Measurements from ENCODE around the gene VSTM2L.

The VSTM2L gene

DNA sequence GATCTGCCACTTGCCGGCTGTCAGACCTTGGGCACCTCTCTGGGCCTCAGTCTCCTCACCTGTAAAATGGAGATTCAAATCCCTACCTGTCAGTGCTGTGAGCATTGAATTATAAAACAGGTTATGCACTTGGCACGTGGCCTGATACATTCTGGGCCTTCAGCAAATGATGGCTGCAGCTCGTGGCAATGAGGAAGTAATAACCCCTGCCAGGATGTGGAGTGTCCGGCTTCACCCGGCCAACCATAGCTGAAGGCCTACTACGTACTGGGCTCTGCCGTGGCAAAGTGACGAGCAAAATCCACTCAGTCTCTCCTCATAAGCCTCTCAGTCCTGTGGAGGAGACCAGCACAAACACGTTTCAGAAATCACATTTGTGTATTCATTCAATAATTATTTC lies 10.9 kb upstream of the VSTM2L start:
- TF ChIP-seq YY1 (IDR thresholded peaks at IDR 0.05; ENCODE audit: low read depth), result no peak
- TF ChIP-seq EGR1 (IDR thresholded peaks at IDR 0.05), result no peak

DNA sequence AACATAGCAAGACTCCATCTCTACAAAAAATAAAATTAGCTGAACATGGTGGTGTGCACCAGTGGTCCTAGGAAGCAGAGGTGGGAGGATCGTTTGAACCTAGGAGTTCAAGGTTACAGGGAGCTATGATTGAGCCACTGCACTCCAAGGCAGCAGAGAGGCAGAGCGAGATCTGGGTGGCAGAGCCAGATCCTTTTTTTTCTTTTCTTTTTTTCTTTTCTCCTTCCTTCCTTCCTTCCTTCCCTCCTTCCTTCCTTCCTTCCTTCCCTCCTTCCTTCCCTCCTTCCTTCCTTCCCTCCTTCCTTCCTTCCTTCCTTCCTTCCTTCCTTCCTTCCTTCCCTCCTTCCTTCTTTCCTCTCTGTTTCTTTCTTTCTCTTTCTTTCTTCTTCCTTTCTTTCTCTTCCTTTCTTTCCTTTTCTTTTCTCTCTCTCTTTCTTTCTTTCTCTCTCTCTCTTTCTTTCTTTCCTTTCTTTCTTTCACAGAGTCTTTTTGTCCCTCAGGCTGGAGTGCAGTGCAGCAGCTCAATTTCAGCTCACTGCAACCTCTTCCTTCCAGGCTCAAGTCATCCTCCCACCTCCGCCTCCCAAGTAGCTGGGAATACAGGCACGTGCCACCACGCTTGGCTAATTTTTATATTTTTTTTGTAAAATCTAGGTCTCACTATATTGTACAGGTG lies 9.2 kb upstream of the VSTM2L start:
- no peak for TF ChIP-seq TCF12 (IDR thresholded peaks at IDR 0.05; ENCODE audit: low read depth)
- TF ChIP-seq RAD21 (IDR thresholded peaks at IDR 0.05; ENCODE audit: low read depth), result no peak
- TF ChIP-seq, protein P1, sequence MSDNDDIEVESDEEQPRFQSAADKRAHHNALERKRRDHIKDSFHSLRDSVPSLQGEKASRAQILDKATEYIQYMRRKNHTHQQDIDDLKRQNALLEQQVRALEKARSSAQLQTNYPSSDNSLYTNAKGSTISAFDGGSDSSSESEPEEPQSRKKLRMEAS (IDR thresholded peaks at IDR 0.05), result no peak
- TF ChIP-seq CREB1 (IDR thresholded peaks at IDR 0.05; ENCODE audit: low read depth), result no peak
- TF ChIP-seq NFIC (IDR thresholded peaks at IDR 0.05), result no peak
- TF ChIP-seq, protein P2, sequence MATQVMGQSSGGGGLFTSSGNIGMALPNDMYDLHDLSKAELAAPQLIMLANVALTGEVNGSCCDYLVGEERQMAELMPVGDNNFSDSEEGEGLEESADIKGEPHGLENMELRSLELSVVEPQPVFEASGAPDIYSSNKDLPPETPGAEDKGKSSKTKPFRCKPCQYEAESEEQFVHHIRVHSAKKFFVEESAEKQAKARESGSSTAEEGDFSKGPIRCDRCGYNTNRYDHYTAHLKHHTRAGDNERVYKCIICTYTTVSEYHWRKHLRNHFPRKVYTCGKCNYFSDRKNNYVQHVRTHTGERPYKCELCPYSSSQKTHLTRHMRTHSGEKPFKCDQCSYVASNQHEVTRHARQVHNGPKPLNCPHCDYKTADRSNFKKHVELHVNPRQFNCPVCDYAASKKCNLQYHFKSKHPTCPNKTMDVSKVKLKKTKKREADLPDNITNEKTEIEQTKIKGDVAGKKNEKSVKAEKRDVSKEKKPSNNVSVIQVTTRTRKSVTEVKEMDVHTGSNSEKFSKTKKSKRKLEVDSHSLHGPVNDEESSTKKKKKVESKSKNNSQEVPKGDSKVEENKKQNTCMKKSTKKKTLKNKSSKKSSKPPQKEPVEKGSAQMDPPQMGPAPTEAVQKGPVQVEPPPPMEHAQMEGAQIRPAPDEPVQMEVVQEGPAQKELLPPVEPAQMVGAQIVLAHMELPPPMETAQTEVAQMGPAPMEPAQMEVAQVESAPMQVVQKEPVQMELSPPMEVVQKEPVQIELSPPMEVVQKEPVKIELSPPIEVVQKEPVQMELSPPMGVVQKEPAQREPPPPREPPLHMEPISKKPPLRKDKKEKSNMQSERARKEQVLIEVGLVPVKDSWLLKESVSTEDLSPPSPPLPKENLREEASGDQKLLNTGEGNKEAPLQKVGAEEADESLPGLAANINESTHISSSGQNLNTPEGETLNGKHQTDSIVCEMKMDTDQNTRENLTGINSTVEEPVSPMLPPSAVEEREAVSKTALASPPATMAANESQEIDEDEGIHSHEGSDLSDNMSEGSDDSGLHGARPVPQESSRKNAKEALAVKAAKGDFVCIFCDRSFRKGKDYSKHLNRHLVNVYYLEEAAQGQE (IDR thresholded peaks at IDR 0.05; ENCODE audit: low read depth), result no peak
- no peak for TF ChIP-seq EGR1 (IDR thresholded peaks at IDR 0.05)
- TF ChIP-seq TEAD4 (IDR thresholded peaks at IDR 0.05), result no peak
- TF ChIP-seq FOXM1 (IDR thresholded peaks at IDR 0.05; ENCODE audit: borderline replicate concordance, low read depth), result no peak
- TF ChIP-seq YY1 (IDR thresholded peaks at IDR 0.05; ENCODE audit: low read depth), result no peak
- no peak for TF ChIP-seq CEBPB (IDR thresholded peaks at IDR 0.05)
- TF ChIP-seq, protein P3, sequence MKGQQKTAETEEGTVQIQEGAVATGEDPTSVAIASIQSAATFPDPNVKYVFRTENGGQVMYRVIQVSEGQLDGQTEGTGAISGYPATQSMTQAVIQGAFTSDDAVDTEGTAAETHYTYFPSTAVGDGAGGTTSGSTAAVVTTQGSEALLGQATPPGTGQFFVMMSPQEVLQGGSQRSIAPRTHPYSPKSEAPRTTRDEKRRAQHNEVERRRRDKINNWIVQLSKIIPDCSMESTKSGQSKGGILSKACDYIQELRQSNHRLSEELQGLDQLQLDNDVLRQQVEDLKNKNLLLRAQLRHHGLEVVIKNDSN (IDR thresholded peaks at IDR 0.05), result no peak

DNA sequence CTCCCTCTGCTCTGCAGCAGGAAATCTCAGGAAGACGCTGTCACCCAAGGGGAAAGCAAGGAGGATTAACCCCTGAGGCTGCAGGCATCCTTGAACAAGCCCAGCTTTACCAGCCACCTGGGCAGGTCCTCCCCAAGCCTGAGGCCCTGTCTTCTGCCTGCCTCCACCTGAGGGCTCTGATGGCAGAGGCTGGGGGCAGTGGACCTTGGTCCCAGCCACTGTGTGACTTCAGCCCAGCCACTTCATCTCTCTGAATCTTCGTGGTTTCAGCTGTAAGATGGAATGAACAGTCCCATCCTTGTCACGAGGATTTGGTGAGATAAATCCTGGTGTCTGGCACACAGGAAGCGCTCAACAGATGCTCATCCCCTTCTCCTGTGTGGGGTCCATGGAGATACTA lies 8.5 kb upstream of the VSTM2L start:
- TF ChIP-seq NFIC (IDR thresholded peaks at IDR 0.05) (no peak), RAD21 (IDR thresholded peaks at IDR 0.05; ENCODE audit: low read depth) (no peak), CREB1 (IDR thresholded peaks at IDR 0.05; ENCODE audit: low read depth) (no peak), CEBPB (IDR thresholded peaks at IDR 0.05) (no peak), FOXM1 (IDR thresholded peaks at IDR 0.05; ENCODE audit: borderline replicate concordance, low read depth) (no peak)
- TF ChIP-seq, protein P2 (IDR thresholded peaks at IDR 0.05; ENCODE audit: low read depth), result no peak

DNA sequence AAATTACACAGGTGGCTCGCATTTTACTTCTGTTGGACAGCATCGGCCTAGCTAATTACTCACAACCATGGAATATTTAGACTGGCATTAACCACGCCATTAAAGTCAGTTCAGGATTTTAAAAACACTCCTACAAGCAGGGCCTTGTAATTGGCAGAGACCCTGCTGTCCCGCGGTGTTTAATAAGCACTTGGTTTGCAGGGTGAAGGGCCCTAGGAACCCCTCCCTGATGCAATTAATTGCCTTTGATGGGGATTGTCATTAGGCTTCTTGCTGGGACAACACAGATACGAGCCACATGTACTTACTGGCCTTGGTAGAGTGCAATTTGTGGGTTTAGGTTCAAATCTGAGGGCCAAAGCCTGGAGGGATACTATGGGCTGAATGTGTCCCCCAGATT lies 7.8 kb upstream of the VSTM2L start:
- TF ChIP-seq YY1 (IDR thresholded peaks at IDR 0.05; ENCODE audit: low read depth) (no peak), EGR1 (IDR thresholded peaks at IDR 0.05) (no peak), CEBPB (IDR thresholded peaks at IDR 0.05) (no peak), EP300 (IDR thresholded peaks at IDR 0.05; ENCODE audit: borderline replicate concordance) (no peak), TCF12 (IDR thresholded peaks at IDR 0.05; ENCODE audit: low read depth) (no peak), ZBTB7A (IDR thresholded peaks at IDR 0.05; ENCODE audit: low read depth) (no peak), FOXM1 (IDR thresholded peaks at IDR 0.05; ENCODE audit: borderline replicate concordance, low read depth) (no peak), RAD21 (IDR thresholded peaks at IDR 0.05; ENCODE audit: low read depth) (no peak), TEAD4 (IDR thresholded peaks at IDR 0.05) (no peak), CREB1 (IDR thresholded peaks at IDR 0.05; ENCODE audit: low read depth) (no peak), TAF1 (IDR thresholded peaks at IDR 0.05; ENCODE audit: low read depth) (no peak), NFIC (IDR thresholded peaks at IDR 0.05) (no peak)
- TF ChIP-seq, protein P1 (IDR thresholded peaks at IDR 0.05), result no peak
- TF ChIP-seq, protein P3 (IDR thresholded peaks at IDR 0.05), result no peak
- TF ChIP-seq, protein P2 (IDR thresholded peaks at IDR 0.05; ENCODE audit: low read depth), result no peak

Data from Ishikawa (cell line).